ENCODE results near the gene APOB. TPM values are rescaled to one million over a fixed set of nuclear protein-coding genes. Genes with fewer than 3 reads are reported as not detected.

Gene APOB
- total and polyA plus RNA-seq, 2 of the 13 experiments (the other 11 are each of a cell fraction or from before 2014, with no cell fraction given), result 1,569 to 2,515 TPM

DNA sequence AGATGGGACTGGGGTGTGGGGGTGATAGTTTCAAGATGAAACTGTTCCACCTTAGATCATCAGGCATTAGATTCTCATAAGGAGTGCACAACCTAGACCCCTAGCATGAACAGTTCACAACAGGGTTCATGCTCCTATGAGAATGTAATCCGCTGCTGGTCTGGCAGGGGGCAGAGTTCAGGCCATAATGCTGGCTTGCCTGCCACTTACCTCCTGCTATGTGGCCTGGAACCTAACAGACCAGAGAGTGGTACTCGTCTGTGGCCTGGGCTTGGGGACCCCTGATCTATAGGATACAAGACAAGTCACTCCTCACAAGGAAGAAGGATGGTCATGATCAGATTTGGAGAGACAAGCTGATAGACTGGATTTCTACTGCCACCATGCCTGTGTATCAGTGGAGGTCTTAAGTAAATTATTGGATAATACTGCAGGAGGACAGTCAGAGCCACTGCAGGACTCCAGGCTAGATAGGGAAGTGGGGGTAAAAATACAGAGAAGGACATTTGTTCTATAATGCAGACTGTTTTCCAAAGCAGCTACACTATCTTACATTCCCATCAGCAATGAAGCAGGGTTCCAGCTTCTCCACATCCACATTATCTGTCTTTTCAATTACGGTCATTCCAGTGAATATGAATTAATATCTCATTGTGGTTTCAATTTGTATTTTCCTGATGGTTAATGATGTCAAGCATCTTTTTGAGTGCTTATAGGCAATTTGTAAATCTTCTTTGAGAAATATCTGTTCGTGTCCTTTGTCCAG lies 28.8 kb upstream of the APOB start (continued):
- TF ChIP-seq, protein P1, sequence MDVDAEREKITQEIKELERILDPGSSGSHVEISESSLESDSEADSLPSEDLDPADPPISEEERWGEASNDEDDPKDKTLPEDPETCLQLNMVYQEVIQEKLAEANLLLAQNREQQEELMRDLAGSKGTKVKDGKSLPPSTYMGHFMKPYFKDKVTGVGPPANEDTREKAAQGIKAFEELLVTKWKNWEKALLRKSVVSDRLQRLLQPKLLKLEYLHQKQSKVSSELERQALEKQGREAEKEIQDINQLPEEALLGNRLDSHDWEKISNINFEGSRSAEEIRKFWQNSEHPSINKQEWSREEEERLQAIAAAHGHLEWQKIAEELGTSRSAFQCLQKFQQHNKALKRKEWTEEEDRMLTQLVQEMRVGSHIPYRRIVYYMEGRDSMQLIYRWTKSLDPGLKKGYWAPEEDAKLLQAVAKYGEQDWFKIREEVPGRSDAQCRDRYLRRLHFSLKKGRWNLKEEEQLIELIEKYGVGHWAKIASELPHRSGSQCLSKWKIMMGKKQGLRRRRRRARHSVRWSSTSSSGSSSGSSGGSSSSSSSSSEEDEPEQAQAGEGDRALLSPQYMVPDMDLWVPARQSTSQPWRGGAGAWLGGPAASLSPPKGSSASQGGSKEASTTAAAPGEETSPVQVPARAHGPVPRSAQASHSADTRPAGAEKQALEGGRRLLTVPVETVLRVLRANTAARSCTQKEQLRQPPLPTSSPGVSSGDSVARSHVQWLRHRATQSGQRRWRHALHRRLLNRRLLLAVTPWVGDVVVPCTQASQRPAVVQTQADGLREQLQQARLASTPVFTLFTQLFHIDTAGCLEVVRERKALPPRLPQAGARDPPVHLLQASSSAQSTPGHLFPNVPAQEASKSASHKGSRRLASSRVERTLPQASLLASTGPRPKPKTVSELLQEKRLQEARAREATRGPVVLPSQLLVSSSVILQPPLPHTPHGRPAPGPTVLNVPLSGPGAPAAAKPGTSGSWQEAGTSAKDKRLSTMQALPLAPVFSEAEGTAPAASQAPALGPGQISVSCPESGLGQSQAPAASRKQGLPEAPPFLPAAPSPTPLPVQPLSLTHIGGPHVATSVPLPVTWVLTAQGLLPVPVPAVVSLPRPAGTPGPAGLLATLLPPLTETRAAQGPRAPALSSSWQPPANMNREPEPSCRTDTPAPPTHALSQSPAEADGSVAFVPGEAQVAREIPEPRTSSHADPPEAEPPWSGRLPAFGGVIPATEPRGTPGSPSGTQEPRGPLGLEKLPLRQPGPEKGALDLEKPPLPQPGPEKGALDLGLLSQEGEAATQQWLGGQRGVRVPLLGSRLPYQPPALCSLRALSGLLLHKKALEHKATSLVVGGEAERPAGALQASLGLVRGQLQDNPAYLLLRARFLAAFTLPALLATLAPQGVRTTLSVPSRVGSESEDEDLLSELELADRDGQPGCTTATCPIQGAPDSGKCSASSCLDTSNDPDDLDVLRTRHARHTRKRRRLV (CRISPR knock-in tag; IDR thresholded peaks at IDR 0.05), result no peak
- TF ChIP-seq KDM3A (CRISPR knock-in tag; IDR thresholded peaks at IDR 0.05; ENCODE audit: low read depth) (no peak), ZBTB7A (CRISPR knock-in tag; IDR thresholded peaks at IDR 0.05) (no peak), NFKBIZ (CRISPR knock-in tag; IDR thresholded peaks at IDR 0.05) (no peak), ZNF225 (CRISPR knock-in tag; IDR thresholded peaks at IDR 0.05) (no peak), KLF16 (CRISPR knock-in tag; IDR thresholded peaks at IDR 0.05) (no peak), TAF15 (IDR thresholded peaks at IDR 0.05; ENCODE audit: low read depth, low read length, poor library complexity, severe bottlenecking) (no peak), ATM (IDR thresholded peaks at IDR 0.05; ENCODE audit: borderline replicate concordance) (no peak), NFIC (IDR thresholded peaks at IDR 0.05; ENCODE audit: low read length) (no peak), CREM (IDR thresholded peaks at IDR 0.05) (no peak), CREM (CRISPR knock-in tag; IDR thresholded peaks at IDR 0.05) (no peak), ARNTL (CRISPR knock-in tag; IDR thresholded peaks at IDR 0.05) (no peak), ZNF773 (CRISPR knock-in tag; IDR thresholded peaks at IDR 0.05; ENCODE audit: borderline replicate concordance) (no peak), ZNF674 (CRISPR knock-in tag; IDR thresholded peaks at IDR 0.05; ENCODE audit: low read depth) (no peak), ZNF17 (CRISPR knock-in tag; IDR thresholded peaks at IDR 0.05) (no peak), XBP1 (CRISPR knock-in tag; IDR thresholded peaks at IDR 0.05) (no peak), REPIN1 (CRISPR knock-in tag; IDR thresholded peaks at IDR 0.05; ENCODE audit: borderline replicate concordance, low read depth) (no peak), GPN1 (CRISPR knock-in tag; IDR thresholded peaks at IDR 0.05; ENCODE audit: borderline replicate concordance) (no peak), ZNF280D (CRISPR knock-in tag; IDR thresholded peaks at IDR 0.05) (no peak), NFE2L2 (IDR thresholded peaks at IDR 0.05; ENCODE audit: low read length) (no peak), AGO2 (optimal IDR thresholded peaks at IDR 0.05; ENCODE audit: low read depth, low read length) (no peak), ZNF780A (CRISPR knock-in tag; IDR thresholded peaks at IDR 0.05) (no peak)
- TF ChIP-seq, protein P2, sequence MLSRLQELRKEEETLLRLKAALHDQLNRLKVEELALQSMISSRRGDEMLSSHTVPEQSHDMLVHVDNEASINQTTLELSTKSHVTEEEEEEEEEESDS (CRISPR knock-in tag; IDR thresholded peaks at IDR 0.05; ENCODE audit: borderline replicate concordance), result no peak

Measured in HepG2 (cell line).